Astrocyte (in vitro differentiated cells and primary cell): ENCODE results near the gene PCDHGA5. TPM values are rescaled to one million over a fixed set of nuclear protein-coding genes. Genes with fewer than 3 reads are reported as not detected.
"Not testable (repeated sequence)": the region's sequence is repeated elsewhere in the genome, so short reads cannot be mapped to it uniquely, and the experiment has no call there.

Source experiments
- DNase-seq: peaks from one replicate; pipeline ENCODE4 v3.0.0-alpha.2; 2010; ENCODE audit warnings: low read depth
- FAIRE-seq: peaks from 2 replicates; lab custom pipeline; 2011; peaks lifted over from hg19 to GRCh38; lab: Jason Lieb, UNC
- H2AFZ ChIP-seq: 2 replicates; pipeline ENCODE4 v1.6.0; 2012; ENCODE audit warnings: low read depth, low read length, inconsistent platforms
- H3K27ac ChIP-seq: 2 replicates; pipeline ENCODE4 v1.5.1; 2011; ENCODE audit warnings: low read depth, low read length, inconsistent platforms
- H3K27me3 ChIP-seq: 2 replicates; pipeline ENCODE4 v1.6.0; 2011; ENCODE audit warnings: low read length, inconsistent platforms; ENCODE audit not compliant: insufficient read depth
- H3K36me3 ChIP-seq: 2 replicates; pipeline ENCODE4 v1.5.1; 2011; ENCODE audit warnings: low read length, inconsistent platforms; ENCODE audit not compliant: insufficient read depth
- H3K4me1 ChIP-seq: 2 replicates; pipeline ENCODE4 v1.5.1; 2011; ENCODE audit warnings: low read length, inconsistent platforms; ENCODE audit not compliant: insufficient read depth
- H3K4me2 ChIP-seq: 2 replicates; pipeline ENCODE4 v1.6.0; 2012; ENCODE audit warnings: low read length, inconsistent platforms
- H3K4me3 ChIP-seq: 2 replicates; pipeline ENCODE4 v1.5.1; 2011; ENCODE audit warnings: low read depth, mild to moderate bottlenecking, low read length, inconsistent platforms; ENCODE audit not compliant: insufficient read depth
- H3K79me2 ChIP-seq: 2 replicates; pipeline ENCODE4 v1.6.0; 2012; ENCODE audit warnings: mild to moderate bottlenecking, low read length, inconsistent platforms; ENCODE audit not compliant: insufficient read depth
- H3K9ac ChIP-seq: 2 replicates; pipeline ENCODE4 v1.6.0; 2012; ENCODE audit warnings: mild to moderate bottlenecking, low read length, inconsistent platforms
- H3K9me3 ChIP-seq: 2 replicates; pipeline ENCODE4 v1.5.1; 2012; ENCODE audit warnings: low read depth, mild to moderate bottlenecking, low read length, inconsistent platforms; ENCODE audit not compliant: insufficient read depth
- H4K20me1 ChIP-seq: 2 replicates; pipeline ENCODE4 v1.6.0; 2012; ENCODE audit warnings: low read length, inconsistent platforms; ENCODE audit not compliant: insufficient read depth
- H3K27ac Mint-ChIP-seq: one replicate; pipeline ENCODE4 v1.8.0; 2021; ENCODE audit warnings: mild to moderate bottlenecking, mixed read lengths; ENCODE audit not compliant: unreplicated experiment
- H3K27me3 Mint-ChIP-seq: one replicate; pipeline ENCODE4 v1.8.0; 2021; ENCODE audit warnings: low read depth, mixed read lengths; ENCODE audit not compliant: unreplicated experiment
- H3K36me3 Mint-ChIP-seq: one replicate; pipeline ENCODE4 v1.8.0; 2021; ENCODE audit warnings: low read depth, mixed read lengths; ENCODE audit not compliant: unreplicated experiment
- H3K4me1 Mint-ChIP-seq: one replicate; pipeline ENCODE4 v1.8.0; 2021; ENCODE audit warnings: low read depth, mixed read lengths; ENCODE audit not compliant: unreplicated experiment
- H3K4me3 Mint-ChIP-seq: one replicate; pipeline ENCODE4 v1.8.0; 2021; ENCODE audit warnings: mild to moderate bottlenecking, moderate library complexity, mixed read lengths; ENCODE audit not compliant: unreplicated experiment
- H3K9me3 Mint-ChIP-seq: one replicate; pipeline ENCODE4 v1.8.0; 2021; ENCODE audit warnings: mild to moderate bottlenecking, mixed read lengths; ENCODE audit not compliant: unreplicated experiment
- EZH2 ChIP-seq: IDR thresholded peaks from 2 replicates; pipeline ENCODE4 v1.6.1; 2012; ENCODE audit warnings: mild to moderate bottlenecking, low read length, inconsistent platforms; ENCODE audit not compliant: insufficient read depth
- total RNA-seq: library from RNA; stranded (reverse); gene quantifications from 2 replicates; pipeline ENCODE4 v1.2.1, GENCODE V29; 2021
- TF ChIP-seq, protein P1 (sequence below): IDR thresholded peaks from 2 replicates; pipeline ENCODE4 v1.5.1; 2011; ENCODE audit warnings: low read depth, mild to moderate bottlenecking, inconsistent platforms, low read length, moderate library complexity; ENCODE audit not compliant: insufficient read depth

PCDHGA5 gene
- total RNA-seq, 1 donor from 2014 or later, result 0.30 TPM

GRCh38 chr5:141397756-141398551 lies 34.0 kb downstream of the PCDHGA5 start, which contains the start of gene PCDHGB5:
Gene PCDHGB5 (plus strand): TSS chr5:141397947. CDS start chr5:141398128, 181 bp downstream.
- H3K4me2 ChIP-seq, result peak within 1 kb of the TSS; percentile 64
- not testable (repeated sequence) for H3K27me3 Mint-ChIP-seq, FAIRE-seq, H4K20me1 ChIP-seq, H3K27me3 ChIP-seq, H3K36me3 ChIP-seq, H3K4me1 Mint-ChIP-seq, H3K4me1 ChIP-seq, H3K79me2 ChIP-seq, H3K27ac Mint-ChIP-seq, H3K27ac ChIP-seq, H3K4me3 Mint-ChIP-seq
- TF ChIP-seq, protein P1, sequence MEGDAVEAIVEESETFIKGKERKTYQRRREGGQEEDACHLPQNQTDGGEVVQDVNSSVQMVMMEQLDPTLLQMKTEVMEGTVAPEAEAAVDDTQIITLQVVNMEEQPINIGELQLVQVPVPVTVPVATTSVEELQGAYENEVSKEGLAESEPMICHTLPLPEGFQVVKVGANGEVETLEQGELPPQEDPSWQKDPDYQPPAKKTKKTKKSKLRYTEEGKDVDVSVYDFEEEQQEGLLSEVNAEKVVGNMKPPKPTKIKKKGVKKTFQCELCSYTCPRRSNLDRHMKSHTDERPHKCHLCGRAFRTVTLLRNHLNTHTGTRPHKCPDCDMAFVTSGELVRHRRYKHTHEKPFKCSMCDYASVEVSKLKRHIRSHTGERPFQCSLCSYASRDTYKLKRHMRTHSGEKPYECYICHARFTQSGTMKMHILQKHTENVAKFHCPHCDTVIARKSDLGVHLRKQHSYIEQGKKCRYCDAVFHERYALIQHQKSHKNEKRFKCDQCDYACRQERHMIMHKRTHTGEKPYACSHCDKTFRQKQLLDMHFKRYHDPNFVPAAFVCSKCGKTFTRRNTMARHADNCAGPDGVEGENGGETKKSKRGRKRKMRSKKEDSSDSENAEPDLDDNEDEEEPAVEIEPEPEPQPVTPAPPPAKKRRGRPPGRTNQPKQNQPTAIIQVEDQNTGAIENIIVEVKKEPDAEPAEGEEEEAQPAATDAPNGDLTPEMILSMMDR, result peak; percentile 41
- Mint-ChIP-seq H3K36me3 (peaks cover 27% of the 10 kb centered on the region), H3K9me3 (peaks cover 31% of the 10 kb centered on the region)
- peak within 1 kb of the TSS; percentile 60 for H3K9ac ChIP-seq
- peak; percentile 30 for DNase-seq
- peaks cover 41% of the 10 kb centered on the region for H3K9me3 ChIP-seq
- peak within 1 kb of the TSS; percentile 42 for H3K4me3 ChIP-seq
- H2AFZ ChIP-seq, result peak within 1 kb of the TSS; percentile 41

DNA sequence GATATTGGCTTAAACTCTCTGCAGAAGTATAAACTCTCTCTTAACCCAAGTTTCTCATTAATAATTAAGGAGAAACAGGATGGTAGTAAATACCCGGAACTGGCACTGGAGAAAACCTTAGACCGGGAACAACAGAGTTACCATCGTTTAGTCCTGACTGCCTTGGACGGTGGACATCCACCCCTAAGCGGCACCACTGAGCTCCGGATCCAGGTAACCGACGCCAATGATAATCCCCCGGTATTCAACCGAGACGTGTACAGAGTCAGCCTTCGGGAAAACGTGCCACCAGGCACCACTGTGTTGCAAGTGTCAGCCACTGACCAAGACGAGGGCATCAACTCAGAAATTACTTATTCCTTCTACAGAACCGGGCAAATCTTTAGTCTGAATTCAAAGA lies 34.6 kb downstream of the PCDHGA5 start:
- no peaks in the 10 kb centered on the region for H3K36me3 ChIP-seq
- H3K27me3 Mint-ChIP-seq, result no peaks in the 10 kb centered on the region
- peaks cover 26% of the 10 kb centered on the region for H3K36me3 Mint-ChIP-seq
- no peak overlapping the region for H3K4me3 Mint-ChIP-seq
- DNase-seq, result no peak
- H3K9me3 ChIP-seq, result peaks cover 42% of the 10 kb centered on the region
- H4K20me1 ChIP-seq, result no peaks in the 10 kb centered on the region
- TF ChIP-seq, protein P1, result no peak
- TF ChIP-seq EZH2, result no peak
- no peak overlapping the region for H3K27ac ChIP-seq
- H3K4me3 ChIP-seq, result no peak overlapping the region
- H3K9me3 Mint-ChIP-seq, result peaks cover 28% of the 10 kb centered on the region
- FAIRE-seq, result no peak
- H3K79me2 ChIP-seq, result no peaks in the 10 kb centered on the region
- no peaks in the 10 kb centered on the region for H3K27me3 ChIP-seq
- no peaks in the 10 kb centered on the region for H3K4me1 Mint-ChIP-seq
- H3K27ac Mint-ChIP-seq, result no peak overlapping the region
- H3K9ac ChIP-seq, result no peak overlapping the region
- H3K4me1 ChIP-seq, result no peaks in the 10 kb centered on the region
- H2AFZ ChIP-seq, result no peak overlapping the region
- H3K4me2 ChIP-seq, result peak overlapping the region; percentile 48
